ENCODE results near the gene PRPS1. TPM values are rescaled to one million over a fixed set of nuclear protein-coding genes. Genes with fewer than 3 reads are reported as not detected.
A peak's percentile ranks its signal among the peaks of the same experiment; 100 is the strongest.
"Not testable (repeated sequence)": the region's sequence is repeated elsewhere in the genome, so short reads cannot be mapped to it uniquely, and the experiment has no call there.

PRPS1 gene
- total and polyA plus RNA-seq, 4 donors = 11.7 to 42.0 (median 33.0) TPM

GRCh38 chrX:107683124-107683895, 55.0 kb downstream of the PRPS1 start:
- H3K9me3 ChIP-seq (ENCODE audit: control insufficient read depth in 4 of 4, insufficient read depth in 3 of 4, low read length in 3 of 4) = peaks cover 0 to 1% (median 0%) of the 10 kb centered on the region in 4 donors
- peaks cover 0 to 28% (median 5%) of the 10 kb centered on the region in 5 donors for H3K4me1 ChIP-seq (ENCODE audit: control insufficient read depth in 5 of 5, insufficient read depth in 5 of 5, low read length in 5 of 5)
- no peak for ATAC-seq (ENCODE audit: insufficient read depth, low FRiP score)
- H3K4me3 ChIP-seq = no peak overlapping the region
- H3K36me3 ChIP-seq (ENCODE audit: control insufficient read depth in 4 of 4, insufficient read depth in 4 of 4, low read length in 4 of 4) = no peaks in the 10 kb centered on the region
- H3K27me3 ChIP-seq (ENCODE audit: control insufficient read depth in 3 of 3, insufficient read depth in 3 of 3, low read length in 2 of 3) = peaks cover 0 to 20% (median 5%) of the 10 kb centered on the region in 3 donors
- no peak overlapping the region for H3K9ac ChIP-seq (ENCODE audit: insufficient read depth in 1 of 2, low read length in 2 of 2)
- peak overlapping the region in 1 of 2 donors; percentile 43 for H3K27ac ChIP-seq (ENCODE audit: low read depth in 1 of 2, low read length in 1 of 2)
- 39 to 42% methylated on average over 4 of the region's 4 CpGs for WGBS, 2 donors
- DNase-seq = peak in 2 of 3 donors; percentile 55 to 78
- TF ChIP-seq, protein P1, sequence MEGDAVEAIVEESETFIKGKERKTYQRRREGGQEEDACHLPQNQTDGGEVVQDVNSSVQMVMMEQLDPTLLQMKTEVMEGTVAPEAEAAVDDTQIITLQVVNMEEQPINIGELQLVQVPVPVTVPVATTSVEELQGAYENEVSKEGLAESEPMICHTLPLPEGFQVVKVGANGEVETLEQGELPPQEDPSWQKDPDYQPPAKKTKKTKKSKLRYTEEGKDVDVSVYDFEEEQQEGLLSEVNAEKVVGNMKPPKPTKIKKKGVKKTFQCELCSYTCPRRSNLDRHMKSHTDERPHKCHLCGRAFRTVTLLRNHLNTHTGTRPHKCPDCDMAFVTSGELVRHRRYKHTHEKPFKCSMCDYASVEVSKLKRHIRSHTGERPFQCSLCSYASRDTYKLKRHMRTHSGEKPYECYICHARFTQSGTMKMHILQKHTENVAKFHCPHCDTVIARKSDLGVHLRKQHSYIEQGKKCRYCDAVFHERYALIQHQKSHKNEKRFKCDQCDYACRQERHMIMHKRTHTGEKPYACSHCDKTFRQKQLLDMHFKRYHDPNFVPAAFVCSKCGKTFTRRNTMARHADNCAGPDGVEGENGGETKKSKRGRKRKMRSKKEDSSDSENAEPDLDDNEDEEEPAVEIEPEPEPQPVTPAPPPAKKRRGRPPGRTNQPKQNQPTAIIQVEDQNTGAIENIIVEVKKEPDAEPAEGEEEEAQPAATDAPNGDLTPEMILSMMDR (IDR thresholded peaks at IDR 0.05; ENCODE audit: control extremely low read depth, extremely low read depth) = no peak

DNA sequence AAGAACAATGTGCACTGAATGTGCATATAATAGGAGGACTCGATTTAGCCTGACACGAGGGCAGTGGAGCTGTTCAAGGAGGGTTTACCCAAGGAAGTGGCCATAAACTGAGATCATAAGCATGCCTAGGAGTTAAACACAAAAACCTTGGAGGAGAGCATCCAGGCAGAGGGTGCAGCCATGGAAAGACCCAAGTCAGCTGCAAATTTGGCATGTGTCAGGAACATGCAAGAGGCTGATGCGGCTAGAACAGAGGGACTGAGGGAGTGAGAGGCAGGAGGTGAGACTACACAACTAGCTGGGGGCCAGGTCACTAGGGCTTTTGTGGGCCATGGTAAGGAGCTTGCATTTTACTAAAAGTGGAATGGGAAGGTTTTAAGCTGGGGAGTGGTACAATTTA, 55.6 kb downstream of the PRPS1 start:
- no peak overlapping the region for H3K9ac ChIP-seq (ENCODE audit: insufficient read depth in 1 of 2, low read length in 2 of 2)
- H3K36me3 ChIP-seq (ENCODE audit: control insufficient read depth in 4 of 4, insufficient read depth in 4 of 4, low read length in 4 of 4) = no peaks in the 10 kb centered on the region
- DNase-seq = no peak
- ATAC-seq (ENCODE audit: insufficient read depth, low FRiP score) = no peak
- peaks cover 0 to 1% (median 0%) of the 10 kb centered on the region in 4 donors for H3K9me3 ChIP-seq (ENCODE audit: control insufficient read depth in 4 of 4, insufficient read depth in 3 of 4, low read length in 3 of 4)
- TF ChIP-seq, protein P1 (IDR thresholded peaks at IDR 0.05; ENCODE audit: control extremely low read depth, extremely low read depth) = no peak
- H3K27me3 ChIP-seq (ENCODE audit: control insufficient read depth in 3 of 3, insufficient read depth in 3 of 3, low read length in 2 of 3) = peaks cover 0 to 17% (median 6%) of the 10 kb centered on the region in 3 donors
- 59 to 68% methylated on average over 3 of the region's 3 CpGs for WGBS, 2 donors
- H3K27ac ChIP-seq (ENCODE audit: low read depth in 1 of 2, low read length in 1 of 2) = peak overlapping the region in 1 of 2 donors; percentile 87
- no peak overlapping the region for H3K4me3 ChIP-seq
- H3K4me1 ChIP-seq (ENCODE audit: control insufficient read depth in 5 of 5, insufficient read depth in 5 of 5, low read length in 5 of 5) = peaks cover 0 to 26% (median 5%) of the 10 kb centered on the region in 5 donors

DNA sequence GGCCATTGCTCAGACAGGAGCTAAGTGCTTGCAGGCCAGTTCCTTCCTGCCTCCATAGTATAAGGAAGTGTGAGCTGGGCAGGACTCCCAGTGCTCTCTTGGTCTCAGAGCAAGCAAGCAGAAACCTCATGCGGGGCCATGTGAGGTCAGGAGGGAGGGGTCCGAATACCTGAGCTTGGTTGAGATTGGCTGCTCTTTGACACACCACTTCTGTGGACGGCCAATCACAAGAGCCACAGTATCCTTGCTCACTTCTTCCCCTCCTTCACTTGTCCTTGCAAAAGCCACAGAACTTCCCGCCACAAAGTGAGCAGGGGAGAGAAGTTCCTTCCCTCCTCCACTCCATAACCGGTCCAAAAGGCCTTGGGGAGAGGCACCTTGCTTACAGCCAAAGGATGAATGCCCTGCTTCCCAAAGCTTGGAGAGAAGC, 56.7 kb downstream of the PRPS1 start:
- peak; percentile 81 for ATAC-seq (ENCODE audit: insufficient read depth, low FRiP score)
- Histone ChIP-seq H3K27ac (ENCODE audit: low read depth in 1 of 2, low read length in 1 of 2) (peak overlapping the region; percentile 17 to 57), H3K27me3 (ENCODE audit: control insufficient read depth in 3 of 3, insufficient read depth in 3 of 3, low read length in 2 of 3) (peaks cover 0 to 15% (median 6%) of the 10 kb centered on the region in 3 donors), H3K9ac (ENCODE audit: insufficient read depth in 1 of 2, low read length in 2 of 2) (no peak overlapping the region), H3K9me3 (ENCODE audit: control insufficient read depth in 4 of 4, insufficient read depth in 3 of 4, low read length in 3 of 4) (peaks cover 0 to 1% (median 0%) of the 10 kb centered on the region in 4 donors), H3K36me3 (ENCODE audit: control insufficient read depth in 4 of 4, insufficient read depth in 4 of 4, low read length in 4 of 4) (no peaks in the 10 kb centered on the region), H3K4me3 (no peak overlapping the region), H3K4me1 (ENCODE audit: control insufficient read depth in 5 of 5, insufficient read depth in 5 of 5, low read length in 5 of 5) (peaks cover 0 to 25% (median 5%) of the 10 kb centered on the region in 5 donors)
- DNase-seq = peak in 1 of 3 donors; percentile 43
- 11 to 37% methylated on average over 5 of the region's 5 CpGs for WGBS, 2 donors
- TF ChIP-seq, protein P1 (IDR thresholded peaks at IDR 0.05; ENCODE audit: control extremely low read depth, extremely low read depth) = no peak

- not testable (repeated sequence) for H3K9me3 ChIP-seq (ENCODE audit: control insufficient read depth in 4 of 4, insufficient read depth in 3 of 4, low read length in 3 of 4); H3K36me3 ChIP-seq (ENCODE audit: control insufficient read depth in 4 of 4, insufficient read depth in 4 of 4, low read length in 4 of 4); H3K27me3 ChIP-seq (ENCODE audit: control insufficient read depth in 3 of 3, insufficient read depth in 3 of 3, low read length in 2 of 3); H3K9ac ChIP-seq (ENCODE audit: insufficient read depth in 1 of 2, low read length in 2 of 2); H3K4me3 ChIP-seq; ATAC-seq (ENCODE audit: insufficient read depth, low FRiP score); DNase-seq
- 90% methylated on average over 9 of the region's 9 CpGs for WGBS, 2 donors
- Histone ChIP-seq H3K27ac (ENCODE audit: low read depth in 1 of 2, low read length in 1 of 2) (peak overlapping the region in 1 of 2 donors; percentile 57), H3K4me1 (ENCODE audit: control insufficient read depth in 5 of 5, insufficient read depth in 5 of 5, low read length in 5 of 5) (peaks cover 0 to 23% (median 5%) of the 10 kb centered on the region in 5 donors)
Measured at GRCh38 chrX:107685586-107685985, 57.3 kb downstream of the PRPS1 start.
